Stimulated activated CD8-positive, alpha-beta memory T cell treated with anti-CD3 and anti-CD28 coated beads, Interleukin-12 subunit alpha, Interleukin-12 subunit beta, amount 100 ng/mL, for 1 hour (primary cell): ENCODE measurements around the gene PHKA2.
"Not testable (repeated sequence)": the region's sequence is repeated elsewhere in the genome, so short reads cannot be mapped to it uniquely, and the experiment has no call there.

Source experiments
- DNase-seq: peaks from one replicate; pipeline ENCODE4 v3.0.0-alpha.2; 2020; ENCODE audit warnings: low read depth

PHKA2 gene, protein sequence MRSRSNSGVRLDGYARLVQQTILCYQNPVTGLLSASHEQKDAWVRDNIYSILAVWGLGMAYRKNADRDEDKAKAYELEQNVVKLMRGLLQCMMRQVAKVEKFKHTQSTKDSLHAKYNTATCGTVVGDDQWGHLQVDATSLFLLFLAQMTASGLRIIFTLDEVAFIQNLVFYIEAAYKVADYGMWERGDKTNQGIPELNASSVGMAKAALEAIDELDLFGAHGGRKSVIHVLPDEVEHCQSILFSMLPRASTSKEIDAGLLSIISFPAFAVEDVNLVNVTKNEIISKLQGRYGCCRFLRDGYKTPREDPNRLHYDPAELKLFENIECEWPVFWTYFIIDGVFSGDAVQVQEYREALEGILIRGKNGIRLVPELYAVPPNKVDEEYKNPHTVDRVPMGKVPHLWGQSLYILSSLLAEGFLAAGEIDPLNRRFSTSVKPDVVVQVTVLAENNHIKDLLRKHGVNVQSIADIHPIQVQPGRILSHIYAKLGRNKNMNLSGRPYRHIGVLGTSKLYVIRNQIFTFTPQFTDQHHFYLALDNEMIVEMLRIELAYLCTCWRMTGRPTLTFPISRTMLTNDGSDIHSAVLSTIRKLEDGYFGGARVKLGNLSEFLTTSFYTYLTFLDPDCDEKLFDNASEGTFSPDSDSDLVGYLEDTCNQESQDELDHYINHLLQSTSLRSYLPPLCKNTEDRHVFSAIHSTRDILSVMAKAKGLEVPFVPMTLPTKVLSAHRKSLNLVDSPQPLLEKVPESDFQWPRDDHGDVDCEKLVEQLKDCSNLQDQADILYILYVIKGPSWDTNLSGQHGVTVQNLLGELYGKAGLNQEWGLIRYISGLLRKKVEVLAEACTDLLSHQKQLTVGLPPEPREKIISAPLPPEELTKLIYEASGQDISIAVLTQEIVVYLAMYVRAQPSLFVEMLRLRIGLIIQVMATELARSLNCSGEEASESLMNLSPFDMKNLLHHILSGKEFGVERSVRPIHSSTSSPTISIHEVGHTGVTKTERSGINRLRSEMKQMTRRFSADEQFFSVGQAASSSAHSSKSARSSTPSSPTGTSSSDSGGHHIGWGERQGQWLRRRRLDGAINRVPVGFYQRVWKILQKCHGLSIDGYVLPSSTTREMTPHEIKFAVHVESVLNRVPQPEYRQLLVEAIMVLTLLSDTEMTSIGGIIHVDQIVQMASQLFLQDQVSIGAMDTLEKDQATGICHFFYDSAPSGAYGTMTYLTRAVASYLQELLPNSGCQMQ

GRCh38 chrX:18983666-18984380 is at the start of gene PHKA2:
Gene PHKA2 (minus strand): TSS chrX:18984114. CDS start chrX:18983932, 182 bp downstream.
- DNase-seq = no peak

- no peak for DNase-seq
Measured at GRCh38 chrX:19030805-19031204, 46.9 kb upstream of the PHKA2 start.

DNA sequence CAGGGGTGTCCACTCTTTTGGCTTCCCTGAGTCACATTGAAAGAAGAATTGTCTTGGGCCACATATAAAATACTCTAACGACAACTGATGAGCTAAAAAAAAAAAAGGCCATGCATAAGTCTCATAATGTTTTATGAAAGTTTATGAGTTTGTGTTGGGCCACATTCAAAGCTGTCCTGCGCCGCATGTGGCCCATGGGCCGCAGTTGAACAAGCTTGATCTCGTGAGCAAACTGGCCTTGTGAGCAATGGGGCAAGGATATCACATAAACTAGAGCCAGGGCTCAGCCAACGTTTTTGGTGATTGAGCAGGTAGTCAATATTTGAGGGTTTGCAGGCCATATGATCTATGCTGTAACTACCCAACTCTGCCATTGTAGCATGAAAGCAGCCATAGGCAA is 44.6 kb upstream of the PHKA2 start:
- no peak for DNase-seq

DNA sequence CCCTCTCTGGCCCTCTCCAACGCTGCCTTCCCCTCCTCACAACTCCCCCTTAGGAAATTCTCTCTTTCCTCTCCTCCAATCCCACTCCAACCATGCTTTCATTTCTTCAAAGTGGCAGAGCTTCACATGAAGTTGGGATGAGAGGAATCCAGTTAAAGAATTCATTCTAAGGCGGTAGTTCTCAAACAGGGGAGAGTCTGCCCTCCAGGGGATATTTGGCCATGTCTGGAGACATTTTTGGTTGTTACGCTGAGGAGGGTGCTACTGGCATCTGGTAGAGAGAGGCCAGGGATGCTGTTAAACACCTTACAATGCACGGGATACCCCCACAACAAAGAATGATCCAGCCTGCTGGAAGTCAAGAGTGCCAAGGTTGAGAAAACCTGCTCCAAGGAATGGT is 40.5 kb upstream of the PHKA2 start:
- no peak for DNase-seq

DNA sequence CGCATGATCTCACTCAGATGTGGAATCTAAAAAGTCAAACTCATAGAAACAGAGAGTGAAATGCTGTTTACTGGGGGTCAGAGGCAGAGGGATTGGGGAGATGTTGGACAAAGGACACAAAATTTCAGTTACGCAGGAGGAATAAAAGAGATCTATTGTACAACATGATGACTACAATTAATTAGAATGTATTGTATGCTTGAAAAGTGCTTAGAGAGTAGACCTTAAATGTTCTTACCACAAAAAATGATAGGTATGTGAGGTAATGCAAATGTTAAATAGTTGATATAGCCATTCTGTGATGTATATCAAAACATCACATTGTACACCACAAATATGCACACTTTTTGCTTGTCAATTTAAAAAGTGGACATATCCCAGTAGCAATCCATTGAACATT is 36.1 kb upstream of the PHKA2 start:
- no peak for DNase-seq

GRCh38 chrX:19017271-19017670 is 33.4 kb upstream of the PHKA2 start:
- DNase-seq = no peak

DNA sequence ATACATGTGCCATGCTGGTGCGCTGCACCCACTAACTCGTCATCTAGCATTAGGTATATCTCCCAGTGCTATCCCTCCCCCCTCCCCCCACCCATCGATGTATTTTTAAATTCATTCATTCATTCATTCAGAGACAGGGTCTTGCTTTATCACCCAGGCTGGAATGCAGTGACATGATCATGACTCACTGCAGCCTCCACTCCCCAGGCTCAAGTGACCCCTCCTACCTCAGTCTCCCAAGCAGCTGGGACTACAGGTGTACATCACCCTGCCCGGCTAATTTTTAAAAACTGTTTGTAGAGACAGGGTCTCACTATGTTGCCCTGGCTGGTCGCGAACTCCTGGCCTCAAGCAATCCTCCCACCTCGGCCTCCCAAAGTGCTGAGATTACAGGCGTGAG is 32.7 kb upstream of the PHKA2 start:
- not testable (repeated sequence) for DNase-seq

DNA sequence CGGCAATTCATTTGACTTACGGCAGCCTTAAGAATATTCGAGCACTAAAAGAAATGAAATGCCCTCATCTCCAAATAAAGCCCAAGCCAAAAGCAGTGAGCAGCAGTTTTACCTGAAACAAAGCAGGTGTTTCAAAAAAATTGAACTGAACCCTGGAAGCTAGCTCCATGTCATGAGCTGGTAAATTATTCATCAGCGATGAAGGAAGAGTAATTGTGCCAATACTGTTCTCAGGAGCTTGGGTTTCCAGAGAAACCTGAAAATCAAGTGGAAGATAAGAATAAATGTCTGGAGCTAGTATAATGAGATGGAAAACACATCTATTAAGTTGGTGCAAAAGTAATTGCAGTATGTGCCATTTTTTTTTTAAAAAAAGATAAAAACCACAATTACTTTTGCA is 24.0 kb upstream of the PHKA2 start:
- DNase-seq = no peak

- DNase-seq = no peak
Measured at GRCh38 chrX:19007011-19007410, 23.1 kb upstream of the PHKA2 start.

DNA sequence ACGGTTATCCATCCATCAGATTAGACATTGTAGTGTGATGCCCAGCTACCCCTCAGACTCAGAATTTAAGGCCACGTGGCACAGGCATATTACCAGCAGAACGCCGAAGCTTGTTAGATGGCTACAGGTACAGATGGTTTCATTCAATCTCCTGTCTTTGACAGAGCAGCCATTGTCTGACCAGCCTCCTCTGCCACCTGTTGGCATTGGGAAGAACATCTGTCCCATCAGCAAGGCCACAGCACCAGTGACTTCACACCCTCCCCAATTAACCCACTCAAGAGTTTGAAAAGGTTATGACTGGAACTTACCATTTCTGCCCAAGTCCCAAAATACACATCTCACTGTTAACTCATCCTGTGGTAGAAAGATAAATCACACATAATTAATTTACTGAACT is 22.0 kb upstream of the PHKA2 start:
- no peak for DNase-seq

DNA sequence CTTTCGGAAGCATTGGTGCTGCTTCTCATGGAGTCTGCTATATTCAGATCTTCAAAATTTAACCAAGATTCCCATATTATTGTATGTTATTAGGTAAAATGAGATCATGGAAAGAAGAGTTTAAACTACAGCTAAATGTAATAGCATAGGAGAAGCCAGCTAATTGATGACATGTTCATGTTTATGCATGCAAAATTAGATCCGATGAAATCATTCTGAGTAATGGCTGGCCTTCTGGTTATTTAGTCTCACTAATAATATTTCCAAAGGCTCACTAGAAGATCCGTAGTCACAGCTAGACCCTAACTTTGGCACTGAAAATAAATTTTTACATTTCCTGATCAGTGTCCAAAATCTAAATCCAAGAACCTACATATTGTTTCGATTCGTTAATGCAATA is 19.8 kb upstream of the PHKA2 start:
- no peak for DNase-seq

DNA sequence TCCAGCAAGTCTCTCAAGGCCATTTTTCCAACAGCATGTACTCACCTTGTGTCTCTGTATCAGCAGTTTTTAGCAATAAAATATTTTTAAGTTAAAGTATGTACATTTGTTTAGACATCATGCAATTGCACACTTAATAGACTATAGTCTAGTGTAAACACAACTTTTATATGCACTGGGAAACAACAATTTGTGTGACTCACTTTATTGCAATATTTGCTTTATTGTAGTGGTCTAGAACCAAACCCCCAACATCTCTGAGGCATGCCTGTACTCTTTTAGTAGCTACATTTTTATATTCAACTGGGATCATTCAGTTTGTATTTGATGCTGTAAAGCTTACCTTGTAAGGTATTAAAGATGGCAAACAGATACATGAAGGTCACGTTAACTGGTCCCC is 14.7 kb upstream of the PHKA2 start:
- DNase-seq = no peak

DNA sequence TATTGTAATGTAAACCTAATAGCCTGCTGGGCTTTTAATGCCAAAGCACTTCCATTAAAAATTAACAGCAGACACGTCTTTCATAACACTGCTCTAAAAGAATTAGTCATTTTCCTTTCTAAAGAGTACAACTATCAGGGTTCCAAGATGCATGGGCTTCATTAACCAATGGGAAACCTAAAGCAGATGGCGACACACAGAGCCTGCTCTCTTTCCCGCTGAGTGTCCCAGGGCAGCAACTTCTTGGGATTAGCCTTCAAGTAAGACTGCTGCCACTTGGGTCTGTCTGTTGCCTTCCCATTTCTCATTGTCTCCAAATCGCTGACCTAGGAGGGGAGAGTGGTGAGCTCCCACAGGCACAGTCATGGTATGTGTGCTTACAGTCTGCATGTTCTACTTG is 14.0 kb upstream of the PHKA2 start:
- no peak for DNase-seq

GRCh38 chrX:18996536-18996935 is 12.6 kb upstream of the PHKA2 start:
- no peak for DNase-seq

- no peak for DNase-seq
Measured at GRCh38 chrX:18995221-18995620, 11.3 kb upstream of the PHKA2 start.

- DNase-seq = no peak
Measured at GRCh38 chrX:18994713-18995112, 10.8 kb upstream of the PHKA2 start.

- DNase-seq = no peak
Measured at GRCh38 chrX:18992829-18993228, 8.9 kb upstream of the PHKA2 start.

- no peak for DNase-seq
Measured at GRCh38 chrX:18985186-18985435, 1.2 kb upstream of the PHKA2 start.

DNA sequence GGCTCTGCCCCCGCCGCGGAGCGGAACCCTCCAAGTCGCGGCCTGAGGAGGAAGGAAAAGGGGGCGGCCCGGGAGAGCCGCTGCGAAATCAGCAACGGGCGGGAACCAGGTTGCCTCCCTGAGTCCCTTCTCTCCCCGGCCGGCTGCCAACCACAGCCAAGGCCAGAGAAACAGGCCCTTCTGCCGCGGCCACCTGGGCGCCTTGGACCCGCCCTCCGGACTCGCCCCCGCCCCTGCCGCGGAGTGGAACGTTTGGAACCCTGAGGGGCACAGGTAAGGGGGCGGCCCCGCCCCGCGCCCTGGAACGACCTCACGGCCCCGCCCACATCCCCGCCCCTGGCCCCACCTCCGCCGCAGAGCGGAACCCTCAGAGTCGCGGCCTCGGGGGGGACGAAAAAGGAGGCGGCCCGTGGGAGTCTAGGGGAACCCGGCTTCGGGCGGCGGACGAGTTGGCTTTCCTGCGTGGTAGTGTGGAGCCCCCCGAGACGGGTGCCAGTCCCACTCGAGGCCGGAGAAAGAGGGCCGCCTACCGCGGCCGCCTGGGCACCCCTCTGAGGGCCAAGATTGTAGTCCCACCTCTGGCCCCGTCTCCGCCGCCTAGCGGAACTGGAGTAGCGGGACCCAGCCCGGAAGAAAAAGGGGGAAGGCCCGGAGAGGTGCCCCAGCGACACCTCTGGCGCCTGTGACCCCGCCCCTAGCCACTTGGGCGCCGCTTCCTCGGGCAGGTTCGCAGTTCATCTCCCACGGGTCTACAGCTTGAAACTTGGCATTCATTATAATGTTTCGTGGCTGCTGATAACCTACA is 669 bp upstream of the PHKA2 start:
- DNase-seq = peak; percentile 72

- no peak for DNase-seq
Measured at GRCh38 chrX:18981124-18981807, 2.6 kb downstream of the PHKA2 start.

- not testable (repeated sequence) for DNase-seq
Measured at GRCh38 chrX:18980262-18980661, 3.7 kb downstream of the PHKA2 start.
